Kidney (tissue), 14 donors: Measurements from ENCODE around the gene USP3. TPM values are rescaled to one million over a fixed set of nuclear protein-coding genes. Genes with fewer than 3 reads are reported as not detected.

ENCODE experiments used
- DNase-seq, 5 donors: peaks; one replicate each; pipeline ENCODE4 v3.0.0-alpha.2; 2013 to 2020
- FAIRE-seq: peaks from 2 replicates; lab custom pipeline; 2012; peaks lifted over from hg19 to GRCh38; lab: Jason Lieb, UNC
- H3K27ac ChIP-seq, 2 donors: one replicate each; pipeline ENCODE4 v1.7.0; 2013; ENCODE audit warnings: low read depth in 2 of 2, low read length in 2 of 2, inconsistent platforms in 1 of 2
- H3K27me3 ChIP-seq: one replicate; pipeline ENCODE4 v1.7.1; 2013; ENCODE audit warnings: low read length, inconsistent platforms; ENCODE audit not compliant: control insufficient read depth, insufficient read depth
- H3K36me3 ChIP-seq, 3 donors: one replicate each; pipeline versions ENCODE4 v1.7.0 to v1.7.1; 2013; ENCODE audit warnings: low read length in 3 of 3, control low read depth in 1 of 3, inconsistent platforms in 1 of 3; ENCODE audit not compliant: insufficient read depth in 3 of 3, control insufficient read depth in 2 of 3
- H3K4me1 ChIP-seq, 3 donors: one replicate each; pipeline versions ENCODE4 v1.7.0 to v1.7.1; 2013; ENCODE audit warnings: low read length in 3 of 3, inconsistent platforms in 1 of 3, low read depth in 1 of 3; ENCODE audit not compliant: control insufficient read depth in 2 of 3, insufficient read depth in 2 of 3
- H3K4me3 ChIP-seq, 3 donors: one replicate each; pipeline versions ENCODE4 v1.7.0 to v1.8.1; 2013; ENCODE audit warnings: low read length in 3 of 3, control low read depth in 1 of 3, inconsistent platforms in 1 of 3
- H3K9ac ChIP-seq, 3 donors: one replicate each; pipeline versions ENCODE4 v1.7.0 to v1.7.1; 2013; ENCODE audit warnings: low read length in 3 of 3, control low read depth in 1 of 3, inconsistent platforms in 1 of 3
- H3K9me3 ChIP-seq, 3 donors: one replicate each; pipeline versions ENCODE4 v1.7.0 to v1.7.1; 2013; ENCODE audit warnings: low read length in 3 of 3, control low read depth in 1 of 3, inconsistent platforms in 1 of 3; ENCODE audit not compliant: control insufficient read depth in 2 of 3, insufficient read depth in 1 of 3
- CTCF ChIP-seq: IDR thresholded peaks from 3 replicates; pipeline ENCODE4 v1.5.1; 2012; ENCODE audit warnings: mild to moderate bottlenecking, moderate library complexity, borderline replicate concordance; ENCODE audit not compliant: insufficient read depth; ENCODE audit errors: extremely low read depth
- intact Hi-C: fragments of 100-400 bp; cut with DNase I; formaldehyde crosslinking; loops from one replicate; pipeline ENCODE4 v1.11.1; 2022
- polyA plus RNA-seq: library from polyadenylated mRNA; stranded (reverse); fragments of 350-450 nt; fragmentation: Illumina TruSeq; extraction: RNeasy Lipid Tissue Mini Kit (QIAGEN cat#74804); gene quantifications from one replicate; pipeline ENCODE4 v1.2.3, GENCODE V29; 2014; ENCODE audit warnings: low read depth, low replicate concordance; ENCODE audit not compliant: insufficient read depth
- total RNA-seq: library from RNA; stranded (reverse); fragmentation: NEBNext Ultra II Directional; extraction: Animal tissue kit (Norgen Biotek cat#: 25700); gene quantifications from one replicate; pipeline ENCODE4 v1.2.1, GENCODE V29; 2021
- donor health status: control.
- donor health status: control.
- donor health status: control.
- donor health status: control.
- donor health status: control.
- donor health status: DM: yes; HTN: yes; CAD: no.
- donor health status: Normal renal cell carcinoma (clear cell type).

The USP3 gene
- total and polyA plus RNA-seq, 2 donors from 2014 or later, result 25.2 to 72.5 TPM

- Histone ChIP-seq H3K4me3 (no peak overlapping the region), H3K9me3 (no peaks in the 10 kb centered on the region), H3K36me3 (no peaks in the 10 kb centered on the region), H3K27ac (no peak overlapping the region), H3K4me1 (peaks cover 0 to 2% (median 0%) of the 10 kb centered on the region in 3 donors), H3K27me3 (no peaks in the 10 kb centered on the region), H3K9ac (no peak overlapping the region)
- no peak for TF ChIP-seq CTCF
- DNase-seq (peak in 1 of 5 donors; percentile 36), FAIRE-seq (no peak)
- intact Hi-C loops, result no loop called here
These were observed 12.4 kb upstream of the USP3 start for GRCh38 chr15:63491979-63492378.

- Histone ChIP-seq H3K4me1 (peaks cover 0 to 2% (median 0%) of the 10 kb centered on the region in 3 donors), H3K9ac (no peak overlapping the region), H3K27ac (no peak overlapping the region), H3K36me3 (no peaks in the 10 kb centered on the region), H3K9me3 (no peaks in the 10 kb centered on the region), H3K27me3 (no peaks in the 10 kb centered on the region), H3K4me3 (no peak overlapping the region)
- no peak for TF ChIP-seq CTCF
- intact Hi-C loops, result no loop called here
- FAIRE-seq (no peak), DNase-seq (no peak)
These were observed 11.8 kb upstream of the USP3 start for GRCh38 chr15:63492541-63493077.

- no peak overlapping the region for H3K9ac ChIP-seq
- H3K27me3 ChIP-seq, result no peaks in the 10 kb centered on the region
- no peaks in the 10 kb centered on the region for H3K36me3 ChIP-seq
- H3K4me1 ChIP-seq, result peaks cover 0 to 2% (median 0%) of the 10 kb centered on the region in 3 donors
- H3K27ac ChIP-seq, result no peak overlapping the region
- no peak overlapping the region for H3K4me3 ChIP-seq
- no peak for FAIRE-seq
- intact Hi-C loops, result no loop called here
- DNase-seq, result no peak
- no peak for TF ChIP-seq CTCF
- H3K9me3 ChIP-seq, result no peaks in the 10 kb centered on the region
These were observed 11.0 kb upstream of the USP3 start for GRCh38 chr15:63493436-63493835.

- intact Hi-C loops, result no loop called here
- no peak overlapping the region for H3K27ac ChIP-seq
- H3K4me1 ChIP-seq, result peaks cover 0 to 2% (median 0%) of the 10 kb centered on the region in 3 donors
- H3K9ac ChIP-seq, result no peak overlapping the region
- H3K9me3 ChIP-seq, result no peaks in the 10 kb centered on the region
- no peaks in the 10 kb centered on the region for H3K36me3 ChIP-seq
- H3K27me3 ChIP-seq, result no peaks in the 10 kb centered on the region
- H3K4me3 ChIP-seq, result no peak overlapping the region
- DNase-seq (no peak), FAIRE-seq (no peak)
- TF ChIP-seq CTCF, result no peak
These were observed 10.0 kb upstream of the USP3 start for GRCh38 chr15:63494408-63494807.
